K562 (cell line): ENCODE results near the gene DNAJB6. TPM values are rescaled to one million over a fixed set of nuclear protein-coding genes. Genes with fewer than 3 reads are reported as not detected.

Experiments used
- ATAC-seq: fragments of 200-7000 bp; cut with Tn5 transposase; 3 replicates; pipeline ENCODE4 v1.9.1; 2020; ENCODE audit warnings: moderate library complexity
- BruUV-seq: library from RNA; stranded (reverse); fragments of 400-500 nt; replicated peaks from 2 replicates; lab custom pipeline; 2021; lab: Mats Ljungman, UMichigan
- CTCF ChIA-PET: fragments of 300-600 bp; formaldehyde crosslinking; extraction: SDS; loops from one replicate; lab custom pipeline; 2021; ENCODE audit warnings: low intra/inter-chr PET ratio; lab: Yijun Ruan, JAX
- POLR2A ChIA-PET: fragments of 300-600, 350-650 bp; sonication (Branson Sonifier 250); formaldehyde crosslinking; extraction: SDS; loops from one replicate; lab custom pipeline; 2021; ENCODE audit warnings: antibody characterized with exemption, inconsistent platforms; lab: Yijun Ruan, JAX
- DNase-seq, 4 experiments: peaks; one replicate each; pipeline versions ENCODE4 v3.0.0 to v3.0.0-alpha.2; 2011 to 2018; ENCODE audit warnings: low spot score in 3 of 4, mixed read lengths in 3 of 4; ENCODE audit errors: extremely low read depth in 1 of 4
- FAIRE-seq: peaks from 2 replicates; lab custom pipeline; 2011; peaks lifted over from hg19 to GRCh38; lab: Jason Lieb, UNC
- H2AFZ ChIP-seq: 2 replicates; pipeline ENCODE4 v1.6.0; 2011; ENCODE audit warnings: low read depth, low read length, control low read depth, inconsistent platforms
- H3K27ac ChIP-seq: fragments of 200-600 bp; 3 replicates; pipeline ENCODE4 v1.8.0; 2011; ENCODE audit warnings: low read depth, mild to moderate bottlenecking, control low read depth, inconsistent platforms, low read length, moderate library complexity, mixed read lengths; ENCODE audit errors: extremely low read depth
- H3K27me3 ChIP-seq, 2 experiments: fragments of 300-600 bp in 1 of 2; 2 replicates in 1 of 2; 3 replicates in 1 of 2; pipeline versions ENCODE4 v1.6.0 to v1.8.0; 2011; ENCODE audit warnings: inconsistent platforms in 2 of 2, low read length in 2 of 2, mild to moderate bottlenecking in 1 of 2, mixed read lengths in 1 of 2, moderate library complexity in 1 of 2; ENCODE audit not compliant: control insufficient read depth in 2 of 2, insufficient read depth in 2 of 2
- H3K36me3 ChIP-seq: fragments of 300-600 bp; 3 replicates; pipeline ENCODE4 v1.8.0; 2011; ENCODE audit warnings: mild to moderate bottlenecking, low read length, inconsistent platforms; ENCODE audit not compliant: control insufficient read depth, insufficient read depth
- H3K4me1 ChIP-seq, 2 experiments: fragments of 200-600 bp in 1 of 2; replicated peaks in 1 of 2; 2 replicates in 1 of 2; 3 replicates in 1 of 2; pipeline versions ENCODE4 v1.5.1 to v1.8.0; 2011; ENCODE audit warnings: inconsistent platforms in 2 of 2, low read length in 2 of 2, mild to moderate bottlenecking in 1 of 2, mixed read lengths in 1 of 2, moderate library complexity in 1 of 2; ENCODE audit not compliant: control insufficient read depth in 2 of 2, insufficient read depth in 2 of 2
- H3K4me2 ChIP-seq: 2 replicates; pipeline ENCODE4 v1.6.1; 2011; ENCODE audit warnings: low read length, control low read depth, inconsistent platforms, mixed read lengths; ENCODE audit not compliant: insufficient read depth
- H3K4me3 ChIP-seq: fragments of 200-600 bp; sonication (generic), shearing (Covaris generic); 2 replicates; pipeline ENCODE4 v1.5.1; 2016; ENCODE audit warnings: control low read depth, inconsistent platforms
- H3K79me2 ChIP-seq: fragments of 200-600 bp; 3 replicates; pipeline ENCODE4 v1.8.0; 2011; ENCODE audit warnings: low read length, inconsistent platforms; ENCODE audit not compliant: control insufficient read depth, insufficient read depth
- H3K9ac ChIP-seq, 2 experiments: 2 replicates each; pipeline versions ENCODE4 v1.6.0 to v1.6.1; 2011; ENCODE audit warnings: low read depth in 2 of 2, low read length in 2 of 2, control low read depth in 1 of 2, inconsistent platforms in 1 of 2, mild to moderate bottlenecking in 1 of 2, mixed read lengths in 1 of 2; ENCODE audit not compliant: insufficient read depth in 1 of 2
- H3K9me1 ChIP-seq: one replicate; pipeline ENCODE4 v1.6.0; 2011; ENCODE audit warnings: inconsistent platforms, mild to moderate bottlenecking, low read length, moderate library complexity; ENCODE audit not compliant: control insufficient read depth, insufficient read depth
- H3K9me3 ChIP-seq: replicated peaks from 2 replicates; pipeline ENCODE4 v1.5.1; 2011; ENCODE audit warnings: low read depth, low read length, inconsistent platforms; ENCODE audit not compliant: control insufficient read depth, insufficient read depth
- H4K20me1 ChIP-seq: replicated peaks from 2 replicates; pipeline ENCODE4 v1.6.1; 2011; ENCODE audit warnings: low read length, inconsistent platforms, mixed read lengths; ENCODE audit not compliant: control insufficient read depth, insufficient read depth
- CBFA2T3 ChIP-seq: fragments of 450-650 bp; IDR thresholded peaks from 2 replicates; pipeline ENCODE4 v1.6.1; 2017
- CEBPG ChIP-seq, 3 experiments: fragments of 200-800 bp in 1 of 3; sonication (Bioruptor generic) in 1 of 3; sonication (generic) in 1 of 3; formaldehyde crosslinking in 1 of 3; IDR thresholded peaks in 2 of 3; conservative IDR thresholded peaks in 1 of 3; 2 replicates each; pipeline versions ENCODE4 v1.6.1 to v1.8.0; 2016 to 2022; ENCODE audit warnings: missing compliant biosample characterization in 2 of 3, missing genetic modification characterization in 2 of 3, mild to moderate bottlenecking in 1 of 3, missing genetic modification reagents in 1 of 3
- DMBX1 ChIP-seq: fragments of 250-450 bp; sonication (Bioruptor Pico); IDR thresholded peaks from 2 replicates; pipeline ENCODE4 v1.8.0; 2022; ENCODE audit warnings: inconsistent platforms, mild to moderate bottlenecking, moderate library complexity, borderline replicate concordance
- NELFE ChIP-seq: IDR thresholded peaks from 2 replicates; pipeline ENCODE4 v1.6.1; 2011; ENCODE audit warnings: mild to moderate bottlenecking; ENCODE audit not compliant: insufficient read depth, insufficient read length
- POLR2G ChIP-seq: fragments of 200-400 bp; formaldehyde crosslinking; IDR thresholded peaks from 2 replicates; pipeline ENCODE4 v1.6.1; 2017; ENCODE audit warnings: low read depth, mild to moderate bottlenecking, antibody characterized with exemption, low read length, moderate library complexity
- POLR2H ChIP-seq: IDR thresholded peaks from 2 replicates; pipeline ENCODE4 v1.6.1; 2016; ENCODE audit warnings: missing genetic modification characterization, low read depth, mild to moderate bottlenecking, control low read depth, missing compliant biosample characterization, moderate library complexity
- RBM15 ChIP-seq: fragments of 200-400 bp; formaldehyde crosslinking; IDR thresholded peaks from 2 replicates; pipeline ENCODE4 v1.6.1; 2018; ENCODE audit warnings: mild to moderate bottlenecking, low read length, moderate library complexity; ENCODE audit not compliant: insufficient read depth
- TCF3 ChIP-seq: sonication (generic); formaldehyde crosslinking; IDR thresholded peaks from 2 replicates; pipeline ENCODE4 v1.4.0; 2020; ENCODE audit warnings: mild to moderate bottlenecking, missing genetic modification reagents
- TCF7L2 ChIP-seq: fragments of 150-350 bp; IDR thresholded peaks from 2 replicates; pipeline ENCODE4 v1.6.1; 2016; ENCODE audit warnings: low read depth, mild to moderate bottlenecking, low read length, moderate library complexity
- ZNF316 ChIP-seq: fragments of 450-650 bp; IDR thresholded peaks from 2 replicates; pipeline ENCODE4 v1.6.1; 2016
- ZNF408 ChIP-seq: fragments of 250-450 bp; sonication (Bioruptor Pico); IDR thresholded peaks from 2 replicates; pipeline ENCODE4 v1.4.0; 2020; ENCODE audit warnings: low read depth, mild to moderate bottlenecking, moderate library complexity
- WGBS: fragments of 100-300 bp; shearing (Covaris generic); methylation state at CpG from one replicate; pipeline ENCODE4 v1.1.6; 2016; ENCODE audit warnings: low coverage, mixed read lengths; ENCODE audit not compliant: insufficient coverage; ENCODE audit errors: missing lambda C conversion rate; 5-methylcytosine and 5-hydroxymethylcytosine counted together
- in situ Hi-C: fragments of 300-500 bp; cut with MboI; formaldehyde crosslinking; loops from 4 replicates; pipeline ENCODE4 v1.15.0; 2018; ENCODE audit warnings: inconsistent platforms, mixed read lengths
- intact Hi-C: fragments of 100-400 bp; cut with micrococcal nuclease; formaldehyde crosslinking; loops from 2 replicates; pipeline ENCODE4 v1.14.2; 2022
- polyA plus RNA-seq, 8 experiments: library from polyadenylated mRNA; depleted of rRNA in 4 of 8; stranded (reverse) in 5 of 8; unstranded in 3 of 8; fragments of >200 nt; fragmentation: Nextera tagmentation in 2 of 8; fragmentation: Illumina TruSeq in 1 of 8; extraction: Ambion mirVana in 2 of 8; extraction: Trizol in 1 of 8; gene quantifications; 2 replicates each; pipeline versions ENCODE4 v1.2.1 to v1.2.3, GENCODE V29; 2011 to 2014; ENCODE audit warnings: inconsistent platforms in 1 of 8, missing spikeins in 1 of 8
- total RNA-seq, 7 experiments: library from RNA; depleted of rRNA in 6 of 7; stranded (reverse); fragments of >200 nt in 6 of 7; fragmentation: Illumina TruSeq in 2 of 7; extraction: Trizol in 2 of 7; gene quantifications; 2 replicates each; pipeline versions ENCODE4 v1.2.1 to v1.2.3, GENCODE V29; 2011 to 2021; ENCODE audit warnings: low replicate concordance in 1 of 7
- TF ChIP-seq, protein P1 (sequence below): IDR thresholded peaks from 2 replicates; pipeline ENCODE4 v1.6.1; 2014; ENCODE audit warnings: antibody characterized with exemption
- TF ChIP-seq, protein P2 (sequence below), 2 experiments: fragments of 450-650 bp in 1 of 2; sonication (generic) in 1 of 2; formaldehyde crosslinking in 1 of 2; IDR thresholded peaks in 1 of 2; conservative IDR thresholded peaks in 1 of 2; 2 replicates each; pipeline versions ENCODE4 v1.6.1 to v1.8.1; 2016 to 2023; ENCODE audit warnings: mild to moderate bottlenecking in 2 of 2, moderate library complexity in 2 of 2, inconsistent platforms in 1 of 2, missing genetic modification reagents in 1 of 2
- TF ChIP-seq, protein P3 (sequence below): fragments of 450-650 bp; IDR thresholded peaks from 2 replicates; pipeline ENCODE4 v1.6.1; 2016

The DNAJB6 gene
- total and polyA plus RNA-seq, 9 of the 15 experiments (the other 6 are each of a cell fraction or from before 2014, with no cell fraction given), result 84.5 to 158 (median 135) TPM

DNA sequence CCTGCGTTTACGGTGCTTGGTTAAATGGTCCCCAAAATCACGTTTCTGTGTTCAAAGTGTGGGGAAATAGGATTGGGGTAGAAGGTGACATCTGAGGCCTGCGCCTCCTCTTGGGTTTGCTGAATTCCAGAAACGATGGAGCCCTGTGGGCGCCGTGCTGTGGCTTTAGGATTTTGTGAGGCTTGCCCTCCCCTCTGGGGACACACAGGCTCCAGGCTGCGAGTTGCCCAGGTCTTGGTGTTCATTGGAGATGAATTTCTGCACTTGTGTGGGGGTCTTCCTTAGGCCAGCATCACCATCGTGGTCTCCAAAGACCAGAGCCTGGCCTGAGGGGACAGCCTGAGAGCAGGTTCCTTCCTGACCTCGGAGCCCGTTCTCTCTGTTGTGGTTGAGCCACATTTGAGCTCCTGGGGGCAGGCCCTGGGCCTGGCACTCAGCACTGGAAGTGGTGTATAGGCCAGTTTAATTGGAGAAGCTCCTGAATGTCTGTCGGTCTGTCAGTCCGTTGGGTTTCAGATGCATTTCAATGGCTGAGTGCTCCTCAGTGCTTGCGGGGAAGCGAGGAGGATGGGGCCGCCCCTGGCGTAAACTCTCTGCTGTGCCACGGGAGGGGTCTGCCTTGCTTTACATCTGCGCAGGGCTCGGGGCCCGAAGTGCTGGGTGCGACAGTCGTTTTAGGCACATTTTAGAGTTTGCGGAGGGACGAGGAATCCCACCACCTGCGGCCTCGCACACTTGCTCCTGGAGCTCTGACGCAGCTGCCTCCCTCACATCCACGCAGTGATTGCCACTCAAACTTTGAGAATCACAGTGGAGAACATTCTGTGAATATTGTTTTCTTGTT lies 71.7 kb downstream of the DNAJB6 start (continued):
- no peak for TF ChIP-seq DMBX1 (CRISPR knock-in tag)

DNA sequence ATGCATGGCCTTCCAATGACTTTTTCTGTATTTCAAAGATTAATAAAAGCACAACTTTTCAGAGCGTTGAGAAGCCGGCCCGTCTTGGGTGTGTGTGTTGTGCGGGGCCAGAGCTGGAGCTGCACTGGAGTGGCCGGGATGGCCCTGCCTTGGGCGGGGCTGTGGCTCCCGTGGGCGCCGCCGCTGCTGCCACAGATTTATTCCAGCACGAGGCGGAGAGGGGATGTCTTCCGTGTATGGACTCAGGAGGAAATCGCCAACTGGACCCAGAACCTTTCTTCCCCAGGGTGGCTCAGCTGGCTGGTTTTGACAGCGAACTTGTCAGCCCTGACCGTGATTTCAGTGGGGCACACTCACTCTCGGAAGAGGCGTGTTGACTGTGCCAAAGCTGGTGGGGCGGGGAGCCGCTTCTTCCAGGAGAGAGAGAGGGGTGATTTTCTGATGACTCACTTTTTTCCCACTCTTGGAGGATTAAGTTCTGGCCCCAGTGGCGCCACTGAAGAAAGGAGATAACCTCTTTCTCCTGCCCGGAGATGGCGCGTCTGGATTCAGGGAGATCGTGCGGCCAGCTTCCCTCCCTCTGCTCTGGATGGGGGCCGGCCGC lies 72.4 kb downstream of the DNAJB6 start:
- Histone ChIP-seq H4K20me1 (no peaks in the 10 kb centered on the region), H3K36me3 (peaks cover 52% of the 10 kb centered on the region), H3K9ac (no peak overlapping the region), H3K27ac (no peak overlapping the region), H3K79me2 (peaks cover 18% of the 10 kb centered on the region), H3K9me3 (no peaks in the 10 kb centered on the region), H3K4me2 (no peak overlapping the region), H3K4me3 (no peak overlapping the region), H2AFZ (no peak overlapping the region), H3K9me1 (peaks cover 8% of the 10 kb centered on the region), H3K27me3 (no peaks in the 10 kb centered on the region), H3K4me1 (peaks cover 19 to 83% of the 10 kb centered on the region in 2 experiments)
- FAIRE-seq (no peak), DNase-seq (peak in 1 of 4 experiments; percentile 43), ATAC-seq (no peak)
- POLR2A ChIA-PET, result no interaction called here
- in situ Hi-C loops, result no loop called here
- TF ChIP-seq, protein P1, sequence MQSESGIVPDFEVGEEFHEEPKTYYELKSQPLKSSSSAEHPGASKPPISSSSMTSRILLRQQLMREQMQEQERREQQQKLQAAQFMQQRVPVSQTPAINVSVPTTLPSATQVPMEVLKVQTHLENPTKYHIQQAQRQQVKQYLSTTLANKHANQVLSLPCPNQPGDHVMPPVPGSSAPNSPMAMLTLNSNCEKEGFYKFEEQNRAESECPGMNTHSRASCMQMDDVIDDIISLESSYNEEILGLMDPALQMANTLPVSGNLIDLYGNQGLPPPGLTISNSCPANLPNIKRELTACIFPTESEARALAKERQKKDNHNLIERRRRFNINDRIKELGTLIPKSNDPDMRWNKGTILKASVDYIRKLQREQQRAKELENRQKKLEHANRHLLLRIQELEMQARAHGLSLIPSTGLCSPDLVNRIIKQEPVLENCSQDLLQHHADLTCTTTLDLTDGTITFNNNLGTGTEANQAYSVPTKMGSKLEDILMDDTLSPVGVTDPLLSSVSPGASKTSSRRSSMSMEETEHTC, result no peak
- TF ChIP-seq NELFE (no peak), RBM15 (no peak), CBFA2T3 (peak; percentile 30), TCF3 (CRISPR knock-in tag) (peak; percentile 56), ZNF316 (0 out of 2 replicates have a peak, but pooled peaks have one; percentile 12), TCF7L2 (no peak), POLR2H (tag) (no peak), POLR2G (peak; percentile 3; the same call in 1 of the 2 replicates), ZNF408 (CRISPR knock-in tag) (no peak), CEBPG (CRISPR knock-in tag; IDR thresholded peaks at IDR 0.05) (no peak), CEBPG (tag; conservative IDR thresholded peaks at IDR 0.05 in 1 of 2, IDR thresholded peaks at IDR 0.05 in 1 of 2) (no peak)
- TF ChIP-seq, protein P2, sequence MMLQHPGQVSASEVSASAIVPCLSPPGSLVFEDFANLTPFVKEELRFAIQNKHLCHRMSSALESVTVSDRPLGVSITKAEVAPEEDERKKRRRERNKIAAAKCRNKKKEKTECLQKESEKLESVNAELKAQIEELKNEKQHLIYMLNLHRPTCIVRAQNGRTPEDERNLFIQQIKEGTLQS (IDR thresholded peaks at IDR 0.05), result 0 out of 2 replicates have a peak, but pooled peaks have one; percentile 11
- TF ChIP-seq, protein P2 (CRISPR knock-in tag; conservative IDR thresholded peaks at IDR 0.05), result no peak
- TF ChIP-seq, protein P3, sequence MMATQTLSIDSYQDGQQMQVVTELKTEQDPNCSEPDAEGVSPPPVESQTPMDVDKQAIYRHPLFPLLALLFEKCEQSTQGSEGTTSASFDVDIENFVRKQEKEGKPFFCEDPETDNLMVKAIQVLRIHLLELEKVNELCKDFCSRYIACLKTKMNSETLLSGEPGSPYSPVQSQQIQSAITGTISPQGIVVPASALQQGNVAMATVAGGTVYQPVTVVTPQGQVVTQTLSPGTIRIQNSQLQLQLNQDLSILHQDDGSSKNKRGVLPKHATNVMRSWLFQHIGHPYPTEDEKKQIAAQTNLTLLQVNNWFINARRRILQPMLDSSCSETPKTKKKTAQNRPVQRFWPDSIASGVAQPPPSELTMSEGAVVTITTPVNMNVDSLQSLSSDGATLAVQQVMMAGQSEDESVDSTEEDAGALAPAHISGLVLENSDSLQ, result no peak
- WGBS, result 75% methylated on average over 26 of the region's 28 CpGs
- BruUV-seq, result no TSS peak
- CTCF ChIA-PET, result no interaction called here
- intact Hi-C loops, result no loop called here
